Tibial nerve (tissue), 3 donors: ENCODE measurements around the gene YWHAG.
"Not testable (repeated sequence)": the region's sequence is repeated elsewhere in the genome, so short reads cannot be mapped to it uniquely, and the experiment has no call there.

Source experiments
- CTCF ChIP-seq, 5 experiments: fragments of 200-600 bp in 3 of 5; fragments of 450-650 bp in 2 of 5; sonication (generic) in 3 of 5; IDR thresholded peaks; one replicate each; pipeline ENCODE4 v1.5.1; 2016 to 2019; ENCODE audit warnings: antibody characterized with exemption in 5 of 5, mild to moderate bottlenecking in 3 of 5, moderate library complexity in 2 of 5
- POLR2A ChIP-seq, 2 donors: fragments of 450-650 bp; IDR thresholded peaks; one replicate each; pipeline ENCODE4 v1.6.1; 2017; ENCODE audit warnings: antibody characterized with exemption in 2 of 2, mild to moderate bottlenecking in 2 of 2, moderate library complexity in 2 of 2

GRCh38 chr7:76403097-76403496, 44.3 kb upstream of the YWHAG start:
- TF ChIP-seq CTCF, POLR2A (IDR thresholded peaks at IDR 0.05): not testable (repeated sequence)
